WTC11 (cell line): ENCODE data around the gene DAZAP2. TPM values are rescaled to one million over a fixed set of nuclear protein-coding genes. Genes with fewer than 3 reads are reported as not detected.
"Not testable (repeated sequence)": the region's sequence is repeated elsewhere in the genome, so short reads cannot be mapped to it uniquely, and the experiment has no call there.

Experiments used
- ATAC-seq: fragments of 200-7000 bp; cut with Tn5 transposase; 2 replicates; pipeline ENCODE4 v1.10.0; 2021; ENCODE audit warnings: mild to moderate bottlenecking, moderate library complexity
- CTCF ChIA-PET: fragments of 300-600 bp; sonication (Branson Sonifier 250); formaldehyde crosslinking; loops from one replicate; lab custom pipeline; 2021; ENCODE audit warnings: antibody characterized with exemption; lab: Charles Lee
- POLR2A ChIA-PET: fragments of 350-600 bp; sonication (Branson Sonifier 250); formaldehyde crosslinking; loops from one replicate; lab custom pipeline; 2021; ENCODE audit warnings: antibody characterized with exemption; lab: Charles Lee
- DNase-seq: peaks from one replicate; pipeline ENCODE4 v3.0.0; 2021; ENCODE audit warnings: low spot score
- H3K27ac Mint-ChIP-seq: 2 replicates; pipeline ENCODE4 v1.8.0; 2021; ENCODE audit warnings: mixed read lengths
- H3K27me3 Mint-ChIP-seq: 2 replicates; pipeline ENCODE4 v1.8.0; 2021; ENCODE audit warnings: low read depth, mild to moderate bottlenecking, moderate library complexity, mixed read lengths
- H3K36me3 Mint-ChIP-seq: 2 replicates; pipeline ENCODE4 v1.8.0; 2021; ENCODE audit warnings: mixed read lengths
- H3K4me1 Mint-ChIP-seq: 2 replicates; pipeline ENCODE4 v1.8.0; 2022; ENCODE audit warnings: mixed read lengths
- H3K4me3 Mint-ChIP-seq: 2 replicates; pipeline ENCODE4 v1.8.0; 2021; ENCODE audit warnings: mild to moderate bottlenecking, moderate library complexity, mixed read lengths
- H3K9me3 Mint-ChIP-seq: 2 replicates; pipeline ENCODE4 v1.8.0; 2021; ENCODE audit warnings: mixed read lengths
- ATF1 ChIP-seq: sonication (generic); formaldehyde crosslinking; IDR thresholded peaks from 2 replicates; pipeline ENCODE4 v1.8.1; 2023; ENCODE audit warnings: mild to moderate bottlenecking, moderate library complexity, missing genetic modification reagents
- ELF4 ChIP-seq: sonication (generic); formaldehyde crosslinking; IDR thresholded peaks from 2 replicates; pipeline ENCODE4 v1.8.1; 2022; ENCODE audit warnings: low read depth, mild to moderate bottlenecking, moderate library complexity, missing genetic modification reagents
- ERG ChIP-seq: fragments of 250-450 bp; sonication (Bioruptor Pico); IDR thresholded peaks from 2 replicates; pipeline ENCODE4 v1.8.0; 2021; ENCODE audit warnings: mild to moderate bottlenecking
- FOXP1 ChIP-seq: sonication (generic); formaldehyde crosslinking; IDR thresholded peaks from 2 replicates; pipeline ENCODE4 v1.8.0; 2022; ENCODE audit warnings: missing genetic modification reagents, mild to moderate bottlenecking, moderate library complexity, borderline replicate concordance
- GABPB1 ChIP-seq: sonication (generic); formaldehyde crosslinking; IDR thresholded peaks from 2 replicates; pipeline ENCODE4 v1.8.1; 2023; ENCODE audit warnings: mild to moderate bottlenecking, missing genetic modification reagents
- MYBL2 ChIP-seq: sonication (generic); formaldehyde crosslinking; IDR thresholded peaks from 2 replicates; pipeline ENCODE4 v1.8.1; 2023; ENCODE audit warnings: mild to moderate bottlenecking, moderate library complexity, missing genetic modification reagents
- NFYB ChIP-seq: sonication (generic); formaldehyde crosslinking; conservative IDR thresholded peaks from 2 replicates; pipeline ENCODE4 v1.8.0; 2022; ENCODE audit warnings: low read depth, missing genetic modification reagents
- OVOL2 ChIP-seq: fragments of 250-450 bp; sonication (Bioruptor Pico); IDR thresholded peaks from 2 replicates; pipeline ENCODE4 v1.9.0; 2021; ENCODE audit warnings: mild to moderate bottlenecking, borderline replicate concordance
- RORB ChIP-seq: fragments of 250-450 bp; sonication (Bioruptor Pico); IDR thresholded peaks from 2 replicates; pipeline ENCODE4 v1.9.0; 2021; ENCODE audit warnings: mild to moderate bottlenecking
- USF1 ChIP-seq: sonication (generic); formaldehyde crosslinking; IDR thresholded peaks from 2 replicates; pipeline ENCODE4 v1.8.0; 2022; ENCODE audit warnings: mild to moderate bottlenecking, missing genetic modification reagents
- ZNF121 ChIP-seq: sonication (generic); formaldehyde crosslinking; IDR thresholded peaks from 2 replicates; pipeline ENCODE4 v1.8.0; 2023; ENCODE audit warnings: missing genetic modification reagents
- ZNF263 ChIP-seq: sonication (generic); formaldehyde crosslinking; IDR thresholded peaks from 2 replicates; pipeline ENCODE4 v1.8.1; 2022; ENCODE audit warnings: low read depth, mild to moderate bottlenecking, moderate library complexity, missing genetic modification reagents
- ZNF396 ChIP-seq: fragments of 250-450 bp; sonication (Bioruptor Pico); IDR thresholded peaks from 2 replicates; pipeline ENCODE4 v1.8.0; 2021; ENCODE audit warnings: mild to moderate bottlenecking, moderate library complexity, borderline replicate concordance
- total RNA-seq: library from RNA; stranded (reverse); gene quantifications from 3 replicates; pipeline ENCODE4 v1.2.3, GENCODE V29; 2021
- TF ChIP-seq, protein P1 (sequence below): sonication (generic); formaldehyde crosslinking; IDR thresholded peaks from 2 replicates; pipeline ENCODE4 v1.8.1; 2023; ENCODE audit warnings: mild to moderate bottlenecking, missing genetic modification reagents, moderate library complexity
- TF ChIP-seq, protein P2 (sequence below): fragments of 250-450 bp; sonication (Bioruptor Pico); IDR thresholded peaks from 2 replicates; pipeline ENCODE4 v1.9.0; 2021; ENCODE audit warnings: mild to moderate bottlenecking

Gene DAZAP2
- total RNA-seq, 1 experiment from 2014 or later: 35.8 TPM

- no peak for ATAC-seq
- H3K27ac Mint-ChIP-seq: no peak overlapping the region
- TF ChIP-seq ZNF121 (CRISPR knock-in tag) (peak; percentile 59; the same call in 1 of the 2 replicates), GABPB1 (CRISPR knock-in tag) (no peak)
- no peak for DNase-seq
- peaks cover 6% of the 10 kb centered on the region; the same call in 1 of the 2 replicates for H3K4me1 Mint-ChIP-seq
- H3K27me3 Mint-ChIP-seq: no peaks in the 10 kb centered on the region
- H3K4me3 Mint-ChIP-seq: no peak overlapping the region
- no peaks in the 10 kb centered on the region for H3K36me3 Mint-ChIP-seq
- CTCF ChIA-PET: no interaction called here
- POLR2A ChIA-PET: no interaction called here
- H3K9me3 Mint-ChIP-seq: no peaks in the 10 kb centered on the region
These were observed 14.0 kb upstream of the DAZAP2 start for GRCh38 chr12:51224625-51225024.

GRCh38 chr12:51225234-51225633 is 13.4 kb upstream of the DAZAP2 start:
- CTCF ChIA-PET: no interaction called here
- H3K9me3 Mint-ChIP-seq: no peaks in the 10 kb centered on the region
- no peak for DNase-seq
- H3K36me3 Mint-ChIP-seq: no peaks in the 10 kb centered on the region
- peaks cover 6% of the 10 kb centered on the region; the same call in 1 of the 2 replicates for H3K4me1 Mint-ChIP-seq
- ATAC-seq: no peak
- TF ChIP-seq ATF1: no peak
- TF ChIP-seq, protein P1, sequence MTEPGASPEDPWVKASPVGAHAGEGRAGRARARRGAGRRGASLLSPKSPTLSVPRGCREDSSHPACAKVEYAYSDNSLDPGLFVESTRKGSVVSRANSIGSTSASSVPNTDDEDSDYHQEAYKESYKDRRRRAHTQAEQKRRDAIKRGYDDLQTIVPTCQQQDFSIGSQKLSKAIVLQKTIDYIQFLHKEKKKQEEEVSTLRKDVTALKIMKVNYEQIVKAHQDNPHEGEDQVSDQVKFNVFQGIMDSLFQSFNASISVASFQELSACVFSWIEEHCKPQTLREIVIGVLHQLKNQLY (CRISPR knock-in tag): no peak
- no peak for TF ChIP-seq FOXP1
- no peak for TF ChIP-seq NFYB (CRISPR knock-in tag)
- TF ChIP-seq MYBL2 (CRISPR knock-in tag): no peak
- no peak for TF ChIP-seq ZNF263 (CRISPR knock-in tag)
- H3K27me3 Mint-ChIP-seq: no peaks in the 10 kb centered on the region
- no peak overlapping the region for H3K4me3 Mint-ChIP-seq
- POLR2A ChIA-PET: no interaction called here
- H3K27ac Mint-ChIP-seq: peak overlapping the region; percentile 41

GRCh38 chr12:51225771-51226170 is 12.9 kb upstream of the DAZAP2 start:
- Mint-ChIP-seq H3K4me3 (no peak overlapping the region), H3K36me3 (no peaks in the 10 kb centered on the region), H3K9me3 (no peaks in the 10 kb centered on the region), H3K4me1 (peaks cover 6% of the 10 kb centered on the region; the same call in 1 of the 2 replicates), H3K27me3 (no peaks in the 10 kb centered on the region), H3K27ac (0 out of 2 replicates have a peak overlapping the region, but pooled peaks have one; percentile 92)
- DNase-seq: no peak
- TF ChIP-seq ELF4: no peak
- TF ChIP-seq USF1 (CRISPR knock-in tag): no peak
- no peak for TF ChIP-seq RORB (CRISPR knock-in tag)
- TF ChIP-seq ZNF396: no peak
- no peak for TF ChIP-seq OVOL2 (CRISPR knock-in tag)
- TF ChIP-seq, protein P2, sequence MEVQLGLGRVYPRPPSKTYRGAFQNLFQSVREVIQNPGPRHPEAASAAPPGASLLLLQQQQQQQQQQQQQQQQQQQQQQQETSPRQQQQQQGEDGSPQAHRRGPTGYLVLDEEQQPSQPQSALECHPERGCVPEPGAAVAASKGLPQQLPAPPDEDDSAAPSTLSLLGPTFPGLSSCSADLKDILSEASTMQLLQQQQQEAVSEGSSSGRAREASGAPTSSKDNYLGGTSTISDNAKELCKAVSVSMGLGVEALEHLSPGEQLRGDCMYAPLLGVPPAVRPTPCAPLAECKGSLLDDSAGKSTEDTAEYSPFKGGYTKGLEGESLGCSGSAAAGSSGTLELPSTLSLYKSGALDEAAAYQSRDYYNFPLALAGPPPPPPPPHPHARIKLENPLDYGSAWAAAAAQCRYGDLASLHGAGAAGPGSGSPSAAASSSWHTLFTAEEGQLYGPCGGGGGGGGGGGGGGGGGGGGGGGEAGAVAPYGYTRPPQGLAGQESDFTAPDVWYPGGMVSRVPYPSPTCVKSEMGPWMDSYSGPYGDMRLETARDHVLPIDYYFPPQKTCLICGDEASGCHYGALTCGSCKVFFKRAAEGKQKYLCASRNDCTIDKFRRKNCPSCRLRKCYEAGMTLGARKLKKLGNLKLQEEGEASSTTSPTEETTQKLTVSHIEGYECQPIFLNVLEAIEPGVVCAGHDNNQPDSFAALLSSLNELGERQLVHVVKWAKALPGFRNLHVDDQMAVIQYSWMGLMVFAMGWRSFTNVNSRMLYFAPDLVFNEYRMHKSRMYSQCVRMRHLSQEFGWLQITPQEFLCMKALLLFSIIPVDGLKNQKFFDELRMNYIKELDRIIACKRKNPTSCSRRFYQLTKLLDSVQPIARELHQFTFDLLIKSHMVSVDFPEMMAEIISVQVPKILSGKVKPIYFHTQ (CRISPR knock-in tag): no peak
- no peak for TF ChIP-seq ERG
- ChIA-PET POLR2A (no interaction called here), CTCF (no interaction called here)
- ATAC-seq: no peak

GRCh38 chr12:51227112-51227511 is 11.5 kb upstream of the DAZAP2 start:
- H3K4me1 Mint-ChIP-seq, H3K27ac Mint-ChIP-seq, H3K27me3 Mint-ChIP-seq, H3K36me3 Mint-ChIP-seq, ATAC-seq, H3K9me3 Mint-ChIP-seq, H3K4me3 Mint-ChIP-seq, CTCF ChIA-PET, DNase-seq: not testable (repeated sequence)
- POLR2A ChIA-PET: interaction anchor here (0.6 kb wide), 1 partner anchor 144 kb away, joined by 3 read pairs; no protein-coding TSS in a partner anchor
